Embryonic facial prominence (tissue), 1 donor: ENCODE measurements around the gene LMBR1L.
"Not testable (repeated sequence)": the region's sequence is repeated elsewhere in the genome, so short reads cannot be mapped to it uniquely, and the experiment has no call there.

Experiments used
- DNase-seq: peaks from one replicate; pipeline ENCODE4 v3.0.0-alpha.2; 2016; ENCODE audit errors: extremely low spot score

LMBR1L gene

DNA sequence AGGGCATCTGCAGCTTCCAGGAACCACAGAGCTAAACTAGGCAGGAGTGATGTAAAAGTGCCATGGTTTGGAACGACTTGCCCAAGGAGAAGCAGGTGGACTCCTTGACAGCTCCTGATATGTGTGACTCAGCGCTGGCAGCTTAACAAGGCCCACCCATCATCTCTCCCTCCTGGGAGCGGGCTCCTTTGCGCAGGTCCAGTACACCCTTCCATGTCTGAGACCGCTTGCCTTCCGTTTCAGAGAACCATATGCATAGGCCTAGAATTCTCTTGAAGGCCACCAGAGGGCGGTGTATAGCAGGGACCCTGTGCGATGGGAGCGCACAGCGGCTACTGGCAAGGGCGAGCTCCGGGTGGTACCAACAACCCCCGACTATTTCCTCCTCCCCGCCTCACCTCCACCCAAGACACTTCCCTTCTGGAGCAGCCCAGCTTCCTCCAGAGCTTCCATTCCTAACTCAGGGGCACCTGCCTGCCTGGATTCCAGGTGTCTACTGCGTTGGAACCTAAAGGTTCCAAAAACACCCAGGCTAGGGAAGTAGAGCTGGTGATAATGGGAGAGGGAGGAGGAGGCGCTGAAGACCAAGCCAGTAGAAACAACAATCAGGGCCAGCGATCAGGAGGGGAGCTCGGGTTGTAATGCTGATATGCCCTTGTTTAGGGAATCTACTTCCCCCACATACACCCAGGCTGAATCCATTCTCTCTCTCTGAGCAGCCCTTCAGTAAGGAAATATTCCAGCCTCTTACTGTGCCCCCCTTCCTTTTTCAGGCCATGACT is 22.3 kb downstream of the LMBR1L start:
- peak; percentile 78 for DNase-seq

GRCh38 chr12:49086116-49086515 is 24.5 kb downstream of the LMBR1L start:
- no peak for DNase-seq

GRCh38 chr12:49084438-49084837 is 26.2 kb downstream of the LMBR1L start:
- DNase-seq, result no peak

DNA sequence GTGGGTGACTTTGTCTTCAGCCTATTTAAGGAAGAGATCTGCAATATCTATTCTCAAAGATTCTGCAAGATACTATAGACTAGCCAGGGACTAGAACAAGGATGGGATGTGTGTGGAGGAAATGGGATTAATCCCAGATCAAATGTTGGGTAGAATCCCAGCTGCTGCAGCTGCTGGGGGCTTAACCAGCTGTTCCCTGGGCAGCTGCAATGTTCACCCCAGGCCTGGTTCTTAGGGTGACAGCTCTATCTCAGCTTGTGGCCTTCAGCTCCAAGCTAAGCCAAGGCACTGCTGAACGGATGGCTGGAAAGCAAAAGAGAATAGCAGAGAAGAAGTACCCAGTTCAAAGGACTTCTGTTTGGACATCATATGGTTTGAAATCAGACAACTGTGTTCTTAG is 30.9 kb downstream of the LMBR1L start:
- no peak for DNase-seq

- DNase-seq, result no peak
These were observed 39.7 kb downstream of the LMBR1L start for GRCh38 chr12:49070971-49071370.

GRCh38 chr12:49069507-49070346 is 40.9 kb downstream of the LMBR1L start, which contains the start of gene RHEBL1:
TSS of gene RHEBL1 (minus strand) at chr12:49069979. CDS start at chr12:49069785, 194 bp downstream.
- DNase-seq, result peak; percentile 92

DNA sequence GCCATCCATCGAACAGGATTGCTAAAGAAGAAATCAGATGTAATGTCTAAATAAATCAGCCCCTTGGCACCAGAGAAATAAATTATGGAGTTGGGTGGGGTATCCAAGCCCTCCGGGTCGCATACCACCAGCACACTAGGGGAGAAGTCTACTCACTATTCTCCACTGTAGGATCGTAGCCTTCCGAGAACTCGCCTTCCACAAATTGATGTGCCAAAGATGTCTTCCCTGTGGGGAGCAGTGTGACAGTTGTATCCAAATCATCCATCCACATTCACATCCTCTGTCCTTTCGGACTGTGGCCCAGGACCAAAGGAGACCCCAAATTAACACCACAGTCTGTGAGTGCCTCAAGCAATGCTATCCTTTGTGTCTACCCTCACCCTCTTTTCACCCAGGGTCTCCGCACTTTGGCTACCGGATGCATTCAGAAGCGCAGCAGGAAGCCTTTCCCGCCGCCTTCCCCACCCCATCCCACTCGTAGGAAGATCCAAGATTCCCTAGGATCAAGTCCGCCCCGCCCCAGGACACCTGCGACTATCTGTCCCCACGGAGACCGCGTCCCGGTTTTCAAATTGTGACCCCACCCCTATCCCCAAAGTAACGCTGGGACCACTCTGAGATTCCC is 41.7 kb downstream of the LMBR1L start:
- DNase-seq, result no peak

DNA sequence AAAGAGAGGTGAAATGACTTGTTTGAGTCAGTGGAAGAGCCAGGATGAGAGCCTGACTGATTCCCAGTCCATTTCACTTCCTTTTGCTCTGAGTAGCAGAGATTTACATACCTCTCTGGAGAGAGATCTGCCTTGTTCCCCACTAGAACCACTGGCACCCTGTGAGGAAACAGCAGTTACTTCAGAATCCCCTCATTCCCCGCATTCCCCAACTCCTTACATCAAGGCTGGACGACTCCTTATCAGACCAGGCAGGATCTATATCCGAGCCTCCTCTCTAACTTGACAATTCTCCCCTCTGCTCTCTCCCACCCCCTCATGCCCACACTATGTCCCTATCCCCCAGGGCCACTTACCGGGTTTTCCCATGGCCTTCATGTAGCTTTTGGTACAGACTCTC is 44.5 kb downstream of the LMBR1L start:
- no peak for DNase-seq

- DNase-seq, result no peak
These were observed 45.9 kb downstream of the LMBR1L start for GRCh38 chr12:49064767-49065152.

GRCh38 chr12:49061916-49062315 is 48.7 kb downstream of the LMBR1L start:
- DNase-seq, result not testable (repeated sequence)

DNA sequence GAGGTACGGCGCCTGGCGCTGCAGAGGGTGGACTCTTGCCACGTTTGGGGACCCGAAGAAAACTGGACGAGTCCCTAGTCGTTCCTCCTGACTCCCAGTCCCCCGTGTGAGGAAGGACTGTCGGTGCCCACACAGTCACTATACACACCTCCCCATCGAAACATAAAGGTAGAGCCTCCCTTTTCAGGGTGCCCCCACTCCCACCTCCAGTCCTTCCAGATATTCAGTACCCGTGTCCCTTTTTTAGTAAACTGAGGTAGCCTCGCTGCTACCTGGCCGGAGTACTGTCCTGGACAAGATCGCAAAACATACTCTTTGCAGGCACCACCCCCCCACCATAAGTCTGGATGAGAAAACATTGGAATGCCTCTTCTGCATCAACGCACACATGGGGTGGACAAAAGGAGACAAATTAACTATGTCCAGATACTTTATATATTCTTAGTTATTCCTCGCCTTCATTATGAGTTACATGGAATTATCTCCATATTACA is 49.4 kb downstream of the LMBR1L start:
- no peak for DNase-seq

DNA sequence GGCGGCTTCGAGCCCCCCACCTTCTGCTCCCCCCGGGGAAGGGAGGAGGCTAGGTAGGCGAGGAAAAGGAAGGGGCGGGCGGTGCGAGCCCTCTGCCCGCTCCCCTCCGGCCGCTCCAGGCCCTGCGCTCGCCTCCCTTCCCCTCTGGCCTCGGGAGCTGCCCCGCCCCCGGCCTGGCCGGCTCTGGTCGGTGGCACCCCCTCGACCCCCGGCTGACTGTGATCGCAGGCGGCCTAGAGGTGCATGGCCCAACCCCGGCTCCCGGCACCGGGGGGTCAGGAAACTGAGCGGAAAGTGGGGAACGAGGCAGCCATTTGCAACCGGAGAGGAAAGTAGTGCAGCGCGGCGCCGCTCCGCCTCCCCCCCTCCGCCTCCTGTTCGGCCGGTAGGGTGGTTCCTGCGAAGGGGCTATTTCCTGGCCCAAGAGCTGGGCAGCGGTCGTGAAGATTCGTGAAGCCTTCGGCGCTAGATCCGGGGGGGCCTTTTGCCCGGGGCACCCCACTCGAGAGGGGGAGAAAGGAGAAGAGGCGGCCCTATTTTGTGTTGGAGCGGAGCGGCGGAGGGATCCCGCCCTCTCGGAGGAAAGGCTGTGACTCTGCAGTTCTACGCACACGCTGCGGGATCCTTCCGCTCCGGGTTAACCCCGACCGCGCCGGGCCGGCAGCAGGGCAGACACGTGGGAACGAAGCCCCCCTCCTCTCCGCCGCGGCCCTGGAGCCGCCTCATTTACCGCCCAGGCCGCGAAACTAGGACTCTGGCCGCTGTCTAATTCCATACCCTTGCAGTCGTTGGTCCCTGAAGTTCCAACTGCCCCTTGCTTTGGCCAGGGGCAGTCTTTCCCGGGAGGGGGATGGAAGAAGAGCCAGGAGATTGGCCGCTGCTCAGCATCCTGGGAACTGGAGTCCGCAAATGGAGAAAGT is 50.1 kb downstream of the LMBR1L start, which contains the start of gene KMT2D:
Gene KMT2D, minus strand, starts transcription at position 558 of the 920 bp plus-strand sequence. CDS start 5,470 bp downstream, outside the sequence.
- DNase-seq, result peak; percentile 93

GRCh38 chr12:49059299-49060171 is 51.1 kb downstream of the LMBR1L start:
- no peak for DNase-seq

GRCh38 chr12:49059045-49059298 is 51.7 kb downstream of the LMBR1L start:
- DNase-seq, result no peak

GRCh38 chr12:49058366-49059044 is 52.1 kb downstream of the LMBR1L start:
- DNase-seq, result no peak

GRCh38 chr12:49057888-49058287 is 52.8 kb downstream of the LMBR1L start:
- DNase-seq, result no peak

DNA sequence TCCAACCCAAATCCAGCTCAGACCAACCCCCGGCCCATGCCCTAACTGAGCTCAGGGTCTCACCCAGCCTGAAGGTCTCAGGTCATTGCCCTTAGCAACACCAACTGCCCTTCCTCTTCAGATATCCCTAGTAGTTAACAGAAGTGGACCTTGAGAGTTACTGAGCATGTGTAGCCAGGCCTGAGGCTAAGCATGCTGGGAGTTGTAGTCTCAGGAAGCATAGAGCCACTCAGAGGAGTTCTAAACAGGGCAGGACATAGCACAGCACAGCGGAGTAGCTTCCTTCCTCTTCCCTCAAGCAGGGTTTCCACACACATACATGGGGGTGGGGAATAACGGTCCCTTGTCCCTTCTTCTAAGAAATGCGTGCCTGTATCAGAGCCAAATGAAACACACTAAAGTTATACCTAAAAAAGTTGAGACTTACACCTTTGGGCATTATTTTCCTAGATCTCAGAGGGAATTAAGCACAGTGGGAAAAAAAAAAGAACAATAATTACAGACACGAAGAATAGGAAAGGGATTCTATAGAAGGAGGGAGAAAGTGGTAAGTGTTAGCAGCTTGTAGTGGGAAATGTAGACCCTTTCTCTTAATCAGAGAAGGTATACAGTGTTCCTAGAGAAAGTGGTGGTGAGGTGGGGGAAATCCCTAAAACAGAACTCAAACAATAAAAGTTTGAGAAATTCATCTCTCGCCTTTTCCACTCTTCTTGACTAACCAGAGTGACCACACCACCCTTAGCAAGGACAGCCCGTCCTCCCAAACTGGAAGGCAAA is 54.5 kb downstream of the LMBR1L start:
- no peak for DNase-seq

GRCh38 chr12:49055092-49055491 is 55.6 kb downstream of the LMBR1L start:
- no peak for DNase-seq

DNA sequence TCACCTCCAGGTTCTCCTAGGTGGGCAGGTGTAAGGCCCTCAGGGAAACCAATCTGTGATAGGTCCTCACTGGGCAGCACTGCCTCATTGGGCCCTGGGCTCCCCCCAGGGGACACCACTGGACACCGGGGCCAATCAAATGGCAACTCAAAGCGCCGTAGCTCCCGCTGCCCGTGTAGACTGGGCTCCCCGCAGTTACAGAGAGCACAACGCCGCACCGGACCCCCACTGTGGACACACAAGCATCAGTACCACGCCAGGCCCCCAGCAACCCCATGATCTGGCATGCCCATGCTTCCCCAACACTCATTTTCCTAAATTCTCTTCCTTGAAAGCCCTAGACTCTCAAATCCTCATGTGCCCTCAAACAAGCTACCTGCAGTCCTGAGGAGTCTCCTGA is 56.1 kb downstream of the LMBR1L start:
- DNase-seq, result no peak
